ELF-1 (cell line): Measurements from ENCODE around the gene PGP.
"Not testable (repeated sequence)": the region's sequence is repeated elsewhere in the genome, so short reads cannot be mapped to it uniquely, and the experiment has no call there.

Experiments
- DNase-seq: peaks from one replicate; pipeline ENCODE4 v3.0.0-alpha.2; 2016; ENCODE audit warnings: low read depth, low spot score

PGP gene, protein sequence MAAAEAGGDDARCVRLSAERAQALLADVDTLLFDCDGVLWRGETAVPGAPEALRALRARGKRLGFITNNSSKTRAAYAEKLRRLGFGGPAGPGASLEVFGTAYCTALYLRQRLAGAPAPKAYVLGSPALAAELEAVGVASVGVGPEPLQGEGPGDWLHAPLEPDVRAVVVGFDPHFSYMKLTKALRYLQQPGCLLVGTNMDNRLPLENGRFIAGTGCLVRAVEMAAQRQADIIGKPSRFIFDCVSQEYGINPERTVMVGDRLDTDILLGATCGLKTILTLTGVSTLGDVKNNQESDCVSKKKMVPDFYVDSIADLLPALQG

DNA sequence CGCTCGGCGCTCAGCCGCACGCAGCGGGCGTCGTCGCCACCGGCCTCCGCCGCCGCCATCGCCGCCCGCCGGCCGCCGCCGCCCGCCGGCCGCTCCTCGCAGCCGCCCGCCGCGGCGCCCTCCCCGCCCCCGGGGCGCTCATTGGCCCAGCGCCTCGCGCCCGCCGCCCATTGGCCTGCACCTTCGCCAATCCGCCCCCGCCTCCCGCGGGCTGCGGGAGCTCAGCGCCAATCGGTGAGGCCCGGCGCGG, at the start of gene PGP:
TSS of gene PGP (minus strand) at position 122 of the 250 bp plus-strand sequence. CDS start at position 59, 63 bp downstream.
- DNase-seq: no peak

DNA sequence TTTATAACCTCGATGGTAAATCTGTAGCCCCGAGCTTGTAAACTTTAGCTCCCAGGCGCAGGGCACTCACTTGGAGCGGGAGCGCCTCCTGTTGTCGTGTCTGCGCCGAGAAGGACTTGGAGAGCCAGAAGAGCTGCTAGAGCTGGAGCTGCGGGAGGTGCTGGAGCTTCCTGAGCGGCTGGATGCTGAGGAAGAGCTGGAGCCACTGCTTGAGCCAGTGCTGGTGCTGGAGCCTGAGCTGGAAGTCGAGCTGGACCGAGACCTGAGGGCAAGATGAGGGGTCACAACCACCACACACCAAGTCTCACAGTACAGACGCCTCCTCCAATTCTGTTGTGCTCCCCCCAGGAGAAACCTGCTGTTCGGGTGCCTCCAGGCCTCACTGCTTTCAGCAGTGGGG, 48.4 kb upstream of the PGP start:
- not testable (repeated sequence) for DNase-seq

DNA sequence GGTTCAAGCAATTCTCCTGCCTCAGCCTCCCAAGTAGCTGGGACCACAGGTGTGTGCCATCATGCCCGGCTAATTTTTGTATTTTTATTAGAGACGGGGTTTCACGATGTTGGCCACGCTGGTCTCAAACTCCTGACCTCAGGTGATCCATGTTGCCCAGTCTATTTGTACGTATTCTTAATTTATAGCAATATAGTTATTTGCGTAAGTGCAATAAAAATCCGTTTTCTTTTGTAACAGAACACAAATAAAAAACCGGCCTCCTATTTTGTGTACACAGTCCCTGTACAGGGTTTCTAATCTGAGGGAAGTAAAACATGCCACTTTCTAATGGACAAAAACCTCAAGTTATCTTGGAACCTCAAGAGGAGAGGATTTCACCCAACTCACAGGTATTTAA, 45.6 kb upstream of the PGP start:
- DNase-seq: no peak

DNA sequence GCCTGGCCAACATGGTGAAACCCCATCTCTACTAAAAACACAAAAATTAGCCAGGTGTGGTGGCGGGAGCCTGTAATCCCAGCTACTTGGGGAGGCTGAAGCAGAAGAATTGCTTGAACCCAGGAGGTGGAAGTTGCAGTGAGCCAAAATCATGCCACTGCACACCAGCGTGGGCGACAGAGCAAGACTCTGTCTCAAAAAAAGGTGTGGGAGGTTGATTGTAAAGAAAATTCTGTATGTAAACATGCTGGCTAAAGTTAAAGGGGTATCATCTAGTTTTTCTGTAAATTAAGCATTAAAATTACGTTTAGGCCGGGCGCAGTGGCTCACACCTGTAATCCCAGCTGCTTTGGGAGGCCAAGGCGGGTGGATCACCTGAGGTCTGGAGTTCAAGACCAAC, 43.9 kb upstream of the PGP start:
- DNase-seq: not testable (repeated sequence)

DNA sequence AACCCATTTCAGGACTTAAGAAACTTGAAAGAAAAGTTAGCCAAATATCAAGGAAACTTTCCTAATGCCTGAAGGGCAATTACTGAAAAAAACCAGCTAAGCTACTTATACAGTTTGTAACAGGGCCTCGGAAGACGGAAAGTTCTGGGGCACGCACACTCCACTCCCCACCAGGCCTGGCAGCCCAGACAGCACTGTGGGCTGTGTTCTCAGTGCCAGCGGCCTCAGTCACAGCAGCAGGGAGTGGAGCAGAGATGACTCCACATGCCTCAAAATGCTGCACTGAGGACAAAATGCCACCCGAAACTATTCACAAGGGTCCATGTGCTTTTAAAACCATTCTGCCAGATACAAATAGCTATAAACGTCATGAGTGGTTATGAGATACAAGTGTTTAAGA, 43.1 kb upstream of the PGP start:
- DNase-seq: no peak

DNA sequence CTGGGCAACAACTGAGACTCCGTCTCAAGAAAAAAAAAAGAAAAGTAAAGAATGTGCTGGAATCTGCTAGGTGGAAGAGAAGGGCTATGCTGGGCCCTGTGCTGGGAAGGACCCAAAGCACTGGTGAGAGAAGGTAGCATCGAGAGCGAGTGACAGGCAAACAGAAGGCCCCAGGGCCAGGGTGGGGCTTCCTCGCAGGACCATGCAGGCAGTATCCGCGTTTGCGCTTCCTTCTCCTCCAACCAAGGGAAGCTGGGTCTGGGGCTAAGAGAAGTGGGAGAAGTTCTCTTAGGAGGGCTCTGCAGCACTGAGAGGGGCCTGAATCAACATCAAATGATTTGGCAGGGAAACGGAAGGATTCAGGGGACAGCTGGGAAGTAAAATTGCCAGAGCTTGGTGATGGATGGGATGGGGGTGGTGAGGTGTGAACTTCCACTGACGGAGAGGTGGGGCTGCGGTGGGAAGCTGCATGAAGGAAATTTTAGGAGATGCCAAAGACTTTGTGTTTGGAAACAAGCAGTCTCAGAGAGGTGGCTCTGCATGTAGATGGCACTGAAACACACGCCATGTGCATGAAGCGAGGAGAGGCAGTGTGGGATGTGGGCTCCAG, 42.0 kb upstream of the PGP start:
- no peak for DNase-seq

DNA sequence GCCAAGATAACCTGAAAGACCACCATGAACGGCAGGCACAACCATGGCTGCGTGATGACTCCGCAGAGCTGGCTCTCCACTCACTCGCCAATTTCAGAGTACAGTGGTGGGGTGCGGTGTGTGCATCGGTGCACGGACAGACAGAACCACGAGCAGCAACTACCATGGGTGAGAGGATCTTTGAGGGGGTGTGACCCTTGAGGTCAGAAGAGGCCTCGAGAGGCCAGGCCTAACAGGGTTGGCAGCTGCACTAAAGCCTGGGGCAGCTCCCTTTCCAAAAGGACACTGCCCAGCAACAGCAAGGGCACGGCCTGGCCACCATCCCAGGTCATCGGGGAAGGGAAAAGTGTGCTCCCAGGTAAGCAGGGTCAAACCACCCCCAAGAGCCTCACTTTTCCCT, 38.7 kb upstream of the PGP start:
- DNase-seq: no peak

DNA sequence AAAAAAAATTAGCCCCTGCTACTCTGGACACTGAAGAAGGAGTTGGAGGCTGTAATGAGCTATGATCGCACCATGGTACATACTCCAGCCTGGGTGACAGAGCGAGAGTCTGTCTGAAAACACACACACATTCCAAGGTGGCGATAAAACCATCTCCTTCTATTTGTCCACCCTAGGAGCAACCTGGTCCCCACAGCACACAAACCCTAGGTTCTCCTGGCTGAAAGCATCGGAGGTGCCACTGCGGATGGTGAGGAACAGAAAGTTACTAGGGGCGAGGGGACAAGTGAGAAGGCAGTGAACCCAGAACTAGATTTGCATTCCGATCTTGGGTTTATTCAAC, 38.1 kb upstream of the PGP start:
- DNase-seq: no peak

DNA sequence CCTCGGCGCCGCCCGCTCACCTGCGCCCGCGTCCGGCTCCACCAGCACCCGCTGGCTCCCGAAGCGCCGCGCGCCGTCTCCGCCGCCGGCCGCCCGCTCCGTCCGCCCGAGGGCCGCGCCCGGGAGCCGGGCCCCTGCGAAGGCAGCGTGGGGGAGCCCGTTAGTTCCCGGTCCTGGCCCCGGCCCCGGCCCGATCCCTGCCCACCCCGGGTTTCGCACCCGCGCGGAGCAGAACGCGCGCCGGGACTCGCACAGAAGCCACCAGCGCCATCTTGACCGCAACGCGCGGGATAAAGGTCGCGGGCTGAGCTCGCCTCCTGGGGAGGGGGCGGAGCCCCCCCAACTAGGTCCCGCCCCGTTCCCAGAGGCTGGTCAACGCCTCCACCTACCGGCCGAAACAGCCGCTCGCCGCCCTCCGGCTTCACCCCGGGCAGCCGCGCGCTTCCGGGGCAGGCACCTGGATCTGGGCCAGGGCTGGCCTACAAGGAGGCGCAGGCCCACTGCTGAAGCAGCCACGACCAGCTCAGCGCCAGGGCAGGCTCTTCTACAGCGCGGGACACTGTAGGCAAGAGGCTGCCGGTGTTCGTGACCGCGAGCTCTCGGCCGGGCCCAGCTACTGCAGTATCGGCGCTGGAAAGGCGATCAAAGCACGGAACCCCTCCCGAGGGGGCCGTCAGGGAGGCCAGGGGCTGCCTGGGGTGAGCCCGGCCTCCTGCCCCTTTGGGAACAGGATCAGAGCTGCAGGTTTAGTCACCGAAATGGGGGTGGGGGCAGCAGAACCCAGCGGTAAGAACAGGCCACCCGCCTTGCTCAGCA, 36.9 kb upstream of the PGP start, which contains the start of gene ECI1:
TSS of gene ECI1 (minus strand) at position 292 of the 816 bp plus-strand sequence. CDS start at position 271, 21 bp downstream.
- DNase-seq: peak; percentile 98

DNA sequence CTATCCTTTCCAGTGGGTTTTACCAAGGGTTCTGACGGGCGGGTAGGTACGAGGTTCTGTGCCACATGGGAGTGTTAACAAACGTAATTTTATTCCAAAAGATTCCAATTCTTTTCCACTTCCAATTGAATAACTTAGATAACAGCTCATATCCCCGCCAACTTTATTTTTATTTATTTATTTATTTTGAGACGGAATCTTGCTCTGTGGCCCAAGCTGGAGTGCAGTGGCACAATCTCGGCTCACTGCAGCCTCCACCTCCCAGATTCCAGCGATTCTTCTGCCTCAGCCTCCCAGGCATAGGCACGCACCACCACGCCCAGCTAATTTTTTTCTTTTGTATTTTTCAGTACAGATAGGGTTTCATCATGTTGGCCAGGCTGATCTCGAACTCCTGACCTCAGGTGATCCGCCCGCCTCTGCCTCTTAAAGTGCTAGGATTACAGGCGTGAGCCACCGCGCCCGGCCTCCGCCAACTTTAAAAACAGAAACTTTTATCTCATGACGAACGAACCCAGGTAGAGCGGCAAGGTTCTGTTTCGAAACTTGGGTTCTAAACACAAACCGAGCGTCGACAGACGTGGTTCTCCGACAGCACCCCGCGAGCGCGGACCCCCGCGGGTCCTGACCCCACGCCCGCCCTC, 36.1 kb upstream of the PGP start:
- peak; percentile 47 for DNase-seq

DNA sequence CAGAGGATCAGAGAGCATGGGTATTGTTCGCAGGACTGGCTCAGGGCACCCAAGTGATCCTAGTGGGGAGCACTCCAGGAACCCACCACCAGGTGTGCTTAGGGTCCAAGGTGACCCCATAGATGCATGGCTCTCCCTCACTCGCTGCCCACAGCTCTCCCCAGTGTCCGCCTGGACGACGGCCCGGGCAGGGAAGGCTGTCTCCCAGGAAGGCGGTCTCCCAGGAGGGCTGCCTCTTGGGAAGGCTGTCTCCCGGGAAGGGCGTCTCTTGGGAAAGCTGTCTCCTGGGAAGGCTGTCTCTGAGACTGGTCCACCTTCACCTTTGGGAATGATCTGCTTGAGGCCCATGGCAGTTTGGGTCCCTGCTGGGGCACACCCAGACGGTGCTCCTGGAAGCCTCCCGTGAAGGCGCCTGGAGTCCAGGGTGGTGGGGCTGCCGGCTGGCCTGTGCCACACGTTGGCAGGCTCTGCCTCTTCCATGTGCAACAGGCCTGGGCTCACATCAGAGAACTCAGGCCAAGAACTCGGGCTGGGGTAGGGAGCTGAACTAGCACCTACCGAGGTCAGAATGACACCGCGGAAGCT, 31.8 kb upstream of the PGP start:
- no peak for DNase-seq

DNA sequence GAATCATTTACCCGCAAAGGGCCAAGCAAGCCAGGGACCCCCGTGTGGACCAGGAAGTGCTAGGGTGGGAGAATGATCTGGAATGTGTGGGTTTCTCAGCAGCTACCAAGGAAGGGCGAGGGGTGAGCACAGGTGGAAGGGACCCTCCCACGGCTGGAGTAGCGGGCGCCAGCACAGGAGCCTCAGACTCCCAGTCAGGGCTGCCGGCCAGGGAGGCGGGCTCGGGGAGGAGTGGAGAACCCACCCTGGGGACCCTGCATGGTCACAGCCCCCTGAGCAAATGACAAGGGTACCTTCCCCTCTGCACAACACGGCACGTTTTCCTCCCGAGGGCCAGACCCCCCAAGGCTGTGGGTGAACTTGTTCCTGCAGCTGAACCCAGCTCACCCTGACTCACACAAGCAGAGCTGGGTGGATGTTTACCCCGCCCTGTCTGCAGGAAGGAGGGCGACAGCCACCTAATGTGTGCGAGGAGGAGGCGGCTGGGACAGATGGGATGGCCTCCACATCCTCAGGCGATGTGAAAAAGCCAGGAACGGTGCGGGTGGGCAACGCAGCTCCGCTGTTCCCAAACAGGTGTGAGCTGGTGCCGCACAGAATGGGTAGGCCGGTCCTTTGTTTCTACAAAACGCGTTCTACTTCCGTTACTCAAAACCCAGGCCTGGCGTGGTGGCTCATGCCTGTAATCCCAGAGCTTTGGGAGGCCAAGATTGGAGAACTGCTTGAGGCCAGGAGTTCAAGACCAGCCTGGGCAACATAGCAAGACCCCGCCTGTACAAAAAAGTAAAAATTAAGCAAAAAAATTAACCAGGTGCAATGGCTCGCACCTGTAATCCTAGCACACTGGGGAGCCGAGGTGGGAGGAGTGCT, 30.5 kb upstream of the PGP start:
- no peak for DNase-seq

DNA sequence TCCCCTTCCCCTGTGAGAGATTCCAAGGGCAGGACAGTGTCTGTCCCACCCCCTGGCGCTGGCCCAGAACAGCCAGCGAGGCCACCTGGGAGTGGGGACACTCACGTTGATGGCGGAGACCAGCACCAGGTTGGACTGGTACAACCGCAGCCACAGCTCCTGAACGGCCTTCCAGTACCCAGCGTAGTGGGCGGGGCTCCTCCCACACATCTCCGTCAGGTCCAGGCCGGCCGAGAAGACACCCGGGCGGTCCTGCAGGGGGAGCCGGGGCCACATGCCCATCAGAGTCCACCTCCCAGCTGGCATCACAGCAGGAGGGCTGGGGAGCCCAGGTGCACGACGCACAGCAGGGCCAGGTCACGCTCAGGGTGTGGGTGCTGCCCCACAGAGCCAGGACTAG, 29.7 kb upstream of the PGP start:
- DNase-seq: peak; percentile 59

DNA sequence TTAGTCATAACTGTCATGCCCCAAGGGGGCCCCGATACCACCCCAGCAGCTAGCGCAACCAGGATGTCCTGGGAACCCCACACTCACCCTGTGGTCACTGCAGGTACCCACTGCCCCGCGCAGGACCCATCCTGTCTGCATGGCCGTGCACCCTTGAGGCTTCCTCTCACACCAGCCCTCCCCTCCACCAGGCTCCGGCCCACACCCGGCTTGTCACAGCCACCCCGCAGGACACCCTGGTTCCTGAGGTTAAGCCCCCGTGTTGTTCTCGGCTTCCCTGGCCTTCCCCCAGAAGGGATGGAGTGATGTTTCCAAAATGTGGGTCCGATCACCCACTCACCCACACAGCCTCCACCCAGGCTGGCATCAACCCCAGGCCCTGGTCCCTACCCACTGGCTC, 29.1 kb upstream of the PGP start:
- no peak for DNase-seq

DNA sequence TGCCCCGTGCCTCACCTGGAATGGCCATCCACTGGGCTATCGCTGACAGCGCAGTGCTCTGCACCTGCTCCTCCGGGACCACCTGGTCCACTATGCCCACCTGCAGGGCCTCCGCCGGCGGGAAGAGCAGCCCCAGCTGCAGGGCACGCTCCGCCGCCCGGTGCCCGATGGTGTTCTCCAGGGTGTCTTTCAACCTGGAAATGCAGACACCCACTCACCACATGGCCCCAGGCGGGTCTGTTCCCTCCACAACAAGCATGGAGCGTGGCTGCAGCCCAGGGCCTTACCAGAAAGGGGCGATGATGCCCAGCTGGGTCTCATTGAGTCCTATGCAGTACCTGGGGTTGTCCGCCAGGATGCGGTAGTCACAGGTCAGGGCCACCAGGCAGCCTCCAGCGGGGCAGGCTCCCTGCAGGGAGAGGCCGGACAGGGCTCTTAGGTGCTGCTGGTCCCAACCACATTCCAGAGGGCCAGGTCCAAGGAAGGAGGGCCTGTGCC, 28.4 kb upstream of the PGP start:
- peak; percentile 43 for DNase-seq

DNA sequence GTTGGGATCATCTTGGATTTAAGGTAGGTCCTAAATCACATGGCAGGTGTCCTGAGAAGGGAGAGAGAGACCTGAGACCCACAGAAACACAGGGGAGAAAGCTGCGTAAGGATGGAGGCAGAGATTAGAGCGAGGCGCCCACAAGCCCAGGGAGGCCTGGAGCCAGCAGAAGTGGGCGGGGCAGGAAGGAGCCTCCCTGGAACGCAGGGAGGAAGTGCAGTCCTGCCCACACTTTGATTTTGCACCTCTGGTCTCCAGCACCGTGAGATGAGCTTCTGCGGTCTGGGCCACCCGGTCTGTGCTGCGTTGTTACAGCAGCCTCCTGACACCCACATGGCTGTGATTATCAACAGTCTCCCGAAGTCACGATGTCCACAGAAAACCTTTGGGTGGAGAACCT, 28.0 kb upstream of the PGP start:
- no peak for DNase-seq

DNA sequence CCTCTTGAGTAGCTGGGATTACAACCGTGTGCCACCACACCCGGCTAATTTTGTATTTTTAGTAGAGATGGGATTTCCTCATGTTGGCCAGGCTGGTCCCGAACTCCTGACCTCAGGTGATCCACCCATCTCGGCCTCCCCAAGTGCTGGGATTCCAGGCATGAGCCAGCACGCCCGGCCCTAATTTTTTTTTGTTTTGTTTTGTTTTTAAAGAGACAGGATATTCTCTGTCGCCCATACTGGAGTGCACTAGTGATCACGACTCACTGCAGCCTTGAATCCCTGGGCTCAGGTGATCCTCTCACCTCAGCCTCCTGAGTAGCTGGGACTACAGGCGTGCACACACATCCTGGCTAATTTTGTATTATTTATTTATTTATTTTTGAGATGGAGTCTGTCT, 25.7 kb upstream of the PGP start:
- not testable (repeated sequence) for DNase-seq

DNA sequence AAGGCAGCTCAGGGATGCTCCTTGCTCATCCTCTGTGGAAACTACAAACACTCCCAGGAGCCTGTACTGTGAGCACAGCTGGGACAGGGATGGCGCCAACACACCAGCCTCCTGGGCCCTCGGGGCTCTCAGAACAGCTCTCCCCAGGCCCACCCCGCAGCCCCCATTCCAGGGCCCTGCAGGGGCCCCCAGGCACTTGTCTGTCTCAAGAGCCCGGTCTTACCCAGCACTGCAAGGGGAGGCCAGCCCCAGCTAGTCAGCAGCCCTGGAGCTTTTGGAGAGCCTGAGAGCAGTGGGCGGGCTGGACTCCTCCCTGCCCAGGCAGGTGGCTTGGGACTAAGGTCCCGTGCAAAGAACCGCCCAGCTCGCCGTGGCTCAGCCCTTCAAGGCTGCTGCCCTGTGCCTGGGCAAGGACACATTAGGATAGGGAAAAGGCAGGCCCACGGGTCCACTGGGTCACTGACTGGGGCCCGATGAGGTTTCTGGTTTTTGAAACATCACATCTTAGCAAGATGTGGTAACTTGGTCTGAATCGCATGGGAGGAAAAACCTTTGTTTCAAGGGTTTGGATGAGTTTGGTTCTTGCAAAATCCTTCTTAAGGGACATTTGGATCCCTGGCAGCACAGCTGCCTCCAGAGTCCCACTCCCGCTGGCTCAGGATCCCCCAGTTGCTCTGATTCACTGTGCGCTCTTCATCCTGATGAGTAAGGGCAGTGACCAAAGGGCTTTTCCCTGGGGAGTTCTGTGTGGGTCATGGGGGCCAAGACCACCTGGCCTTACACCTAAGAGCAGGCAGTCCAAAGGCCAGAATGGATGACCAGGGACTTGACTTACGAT, 24.4 kb upstream of the PGP start:
- DNase-seq: peak; percentile 66

DNA sequence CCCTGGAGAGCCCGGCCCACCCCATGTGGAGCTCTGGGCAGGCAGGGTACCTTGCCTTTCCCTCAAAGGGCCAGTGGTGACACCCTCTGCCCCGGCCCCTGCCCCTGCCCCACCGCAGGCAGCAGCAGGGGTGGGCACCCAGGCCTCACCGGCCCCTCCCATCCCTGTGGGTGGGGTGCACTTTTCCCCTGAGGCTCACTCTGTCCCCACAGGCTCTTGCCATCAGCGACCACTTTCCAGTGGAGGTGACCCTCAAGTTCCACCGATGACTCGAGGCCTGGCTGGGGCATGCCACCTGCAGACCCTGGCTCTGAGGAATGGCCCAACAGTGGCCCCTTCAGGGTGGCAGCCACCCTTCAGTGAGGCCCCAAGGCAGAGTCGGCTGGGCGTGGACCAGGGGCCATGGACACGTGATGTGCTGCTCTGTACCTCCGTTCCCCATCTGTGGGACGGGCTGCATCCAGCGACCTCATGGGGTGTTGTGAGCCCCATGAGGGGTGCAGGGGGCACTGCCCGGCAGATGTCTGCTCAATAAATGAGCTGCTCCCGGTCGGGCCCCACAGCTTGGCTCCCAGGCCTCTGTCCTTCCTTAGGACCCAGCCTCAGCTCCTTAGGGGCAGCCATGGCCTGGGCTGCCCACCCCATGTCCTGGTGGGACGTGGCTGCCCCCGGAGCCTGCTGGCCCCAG, 23.7 kb upstream of the PGP start:
- no peak for DNase-seq
